ENCODE data around the gene FCRL4.
"Not testable (repeated sequence)": the region's sequence is repeated elsewhere in the genome, so short reads cannot be mapped to it uniquely, and the experiment has no call there.

- TF ChIP-seq CTCF, POLR2AphosphoS5 (IDR thresholded peaks at IDR 0.05): not testable (repeated sequence)
These were observed 49.8 kb downstream of the FCRL4 start for GRCh38 chr1:157548081-157548480.

Data from sigmoid colon (tissue), 4 donors.